ENCODE data around the gene NUDT6. TPM values are rescaled to one million over a fixed set of nuclear protein-coding genes. Genes with fewer than 3 reads are reported as not detected.
A peak's percentile ranks its signal among the peaks of the same experiment; 100 is the strongest.

The NUDT6 gene
- total RNA-seq, 1 experiment from 2014 or later: 4.0 TPM

- TF ChIP-seq CTCF (conservative IDR thresholded peaks at IDR 0.05): no peak
- Histone ChIP-seq H2AFZ (ENCODE audit: low read length) (no peak overlapping the region), H3K23me2 (ENCODE audit: insufficient read length, low read depth, low read length, poor library complexity, severe bottlenecking) (no peaks in the 10 kb centered on the region), H4K91ac (ENCODE audit: insufficient read length, low read depth, low read length) (no peak overlapping the region), H3T11ph (ENCODE audit: low read length) (no peak overlapping the region), H3K27ac (ENCODE audit: insufficient read length, low read depth, low read length) (no peak overlapping the region), H3K79me1 (ENCODE audit: insufficient read depth, low read depth, low read length, poor library complexity, severe bottlenecking) (no peaks in the 10 kb centered on the region), H3K4ac (ENCODE audit: low read depth, low read length) (no peak overlapping the region), H2BK120ac (ENCODE audit: low read depth, low read length, poor library complexity, severe bottlenecking) (no peak overlapping the region), H4K5ac (ENCODE audit: insufficient read length, low read depth, low read length) (no peak overlapping the region), H2BK15ac (ENCODE audit: low read depth, low read length) (no peak overlapping the region), H4K20me1 (ENCODE audit: control insufficient read depth, insufficient read depth, insufficient read length) (no peaks in the 10 kb centered on the region), H3K9ac (ENCODE audit: extremely low read depth, insufficient read length, low read length) (no peak overlapping the region), H3K56ac (ENCODE audit: insufficient read length, low read depth, low read length) (no peak overlapping the region), H3K79me2 (ENCODE audit: insufficient read depth, low read length) (no peaks in the 10 kb centered on the region; the same call in 1 of the 2 replicates), H3K27me3 (ENCODE audit: insufficient read depth, low read length) (no peaks in the 10 kb centered on the region), H4K8ac (replicated peaks; ENCODE audit: insufficient read length, low read depth, low read length) (no peak overlapping the region), H3K4me2 (ENCODE audit: insufficient read depth, insufficient read length, low read length) (no peak overlapping the region), H2BK5ac (ENCODE audit: insufficient read length, low read length) (no peak overlapping the region), H3K18ac (ENCODE audit: insufficient read length, low read depth, low read length) (no peak overlapping the region), H3K23ac (ENCODE audit: insufficient read length, low read depth, low read length) (no peak overlapping the region), H2AK5ac (ENCODE audit: insufficient read length, low read length) (no peak overlapping the region), H3K4me1 (ENCODE audit: insufficient read depth, low read length) (no peaks in the 10 kb centered on the region), H3K9me3 (ENCODE audit: control insufficient read depth, low read depth, low read length) (no peaks in the 10 kb centered on the region), H2BK12ac (ENCODE audit: insufficient read length, low read depth, low read length) (no peak overlapping the region), H2BK20ac (ENCODE audit: low read depth, low read length, poor library complexity, severe bottlenecking) (no peak overlapping the region), H3K14ac (ENCODE audit: insufficient read depth, low read length) (no peak overlapping the region)
- peak overlapping the region in 1 of 3 experiments; percentile 66; a peak in 1 of 7 replicates for H3K27ac Mint-ChIP-seq
- H3K36me3 Mint-ChIP-seq (ENCODE audit: insufficient read depth in 1 of 3, low read depth in 3 of 3): peaks cover 25 to 69% (median 65%) of the 10 kb centered on the region in 3 experiments; a peak in 6 of 7 replicates
- no peaks in the 10 kb centered on the region for H3K4me1 Mint-ChIP-seq
- H3K27me3 Mint-ChIP-seq (ENCODE audit: low read depth): no peaks in the 10 kb centered on the region
- H3K4me3 Mint-ChIP-seq: no peak overlapping the region
- H3K9me3 Mint-ChIP-seq: no peaks in the 10 kb centered on the region
- no CpG with 5 or more reads among the region's 2 CpGs for WGBS (ENCODE audit: extremely low coverage, insufficient read length, low lambda C conversion rate)
- no peak for DNase-seq
These were observed 32.1 kb downstream of the NUDT6 start for GRCh38 chr4:122890147-122890795.
